NCI-H748 treated with DMSO at 0.1 percent for 48 hours (cell line): ENCODE results near the gene KIRREL3.

ENCODE experiments used
- DNase-seq: peaks from one replicate; lab custom pipeline; 2025; lab: John Stamatoyannopoulos, UW

KIRREL3 gene

DNA sequence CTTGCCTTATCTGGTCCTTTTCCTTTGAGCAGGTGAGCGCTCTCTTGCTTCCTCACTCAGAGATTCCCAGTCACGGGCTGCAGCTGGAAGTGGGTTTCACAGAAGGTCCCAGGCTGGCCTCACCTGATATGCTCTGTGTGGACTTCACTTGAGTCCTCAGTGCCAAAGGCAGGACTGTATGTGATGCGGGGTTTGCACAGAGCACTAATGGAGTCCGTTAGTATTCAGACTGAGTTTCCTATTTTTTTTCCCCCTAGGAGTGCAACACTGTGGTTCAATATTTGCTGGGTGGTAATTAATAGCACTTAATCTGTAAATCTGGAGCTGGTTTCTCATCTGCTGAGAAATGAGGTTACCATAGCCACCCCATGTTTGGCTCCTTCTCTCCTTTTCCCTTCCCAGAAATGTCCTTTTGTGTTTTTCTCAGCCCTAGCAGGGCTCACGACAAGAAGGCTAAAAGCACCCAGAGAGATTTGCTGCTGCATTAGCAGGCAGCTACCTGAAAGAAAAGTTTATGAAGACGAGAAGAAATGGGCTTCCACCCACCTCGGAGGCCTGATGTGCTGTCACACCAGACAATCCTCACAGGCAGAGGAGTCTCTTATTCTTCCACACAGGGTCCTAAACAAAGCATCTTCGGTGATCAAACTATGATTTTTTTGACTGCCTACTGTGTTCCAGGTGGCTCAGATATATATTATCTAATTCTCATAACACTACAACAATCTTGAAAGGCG lies 262.1 kb downstream of the KIRREL3 start:
- DNase-seq: no peak

DNA sequence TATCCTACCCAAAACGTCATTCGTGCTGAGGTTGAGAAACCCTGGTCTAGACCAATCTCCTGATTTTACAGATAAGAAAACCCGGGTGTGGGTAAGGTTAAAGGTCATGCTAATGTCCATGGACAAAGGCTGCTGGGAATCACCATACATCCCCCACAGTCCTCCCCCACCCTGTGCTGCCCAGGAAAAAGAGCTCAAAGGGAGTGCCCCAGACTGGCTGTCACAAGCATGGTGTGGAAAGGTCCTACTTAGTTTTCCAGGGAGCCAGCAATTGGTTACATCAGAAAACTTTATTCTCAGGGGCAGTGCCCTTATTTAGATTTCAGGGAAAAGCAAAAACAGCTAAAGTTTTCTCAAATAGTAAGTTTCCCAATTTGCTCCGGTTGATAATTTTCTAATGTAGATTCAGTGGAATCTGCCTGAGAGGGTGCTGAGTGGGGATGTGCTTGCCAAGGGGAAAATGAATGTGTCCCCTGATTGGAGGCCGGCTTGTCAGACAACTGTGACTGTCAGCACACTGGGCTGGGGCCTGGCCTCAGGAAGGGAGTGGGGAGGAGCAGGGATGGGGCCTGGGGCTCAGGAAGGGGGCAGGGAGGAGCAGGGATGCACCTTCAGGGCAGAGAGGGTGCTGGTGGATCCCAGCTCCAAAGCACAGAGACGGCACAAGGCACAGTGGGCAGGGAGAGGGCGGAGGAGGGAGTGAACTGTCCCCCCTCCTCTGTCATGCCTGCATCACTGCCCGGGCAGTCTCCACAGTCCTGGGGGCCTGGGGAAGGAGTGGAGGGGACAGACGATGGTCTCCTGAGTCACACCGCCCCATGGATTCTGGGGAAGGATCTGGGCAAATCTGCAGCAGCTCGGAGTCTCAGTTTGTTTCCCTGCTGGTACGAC lies 263.6 kb downstream of the KIRREL3 start:
- no peak for DNase-seq

DNA sequence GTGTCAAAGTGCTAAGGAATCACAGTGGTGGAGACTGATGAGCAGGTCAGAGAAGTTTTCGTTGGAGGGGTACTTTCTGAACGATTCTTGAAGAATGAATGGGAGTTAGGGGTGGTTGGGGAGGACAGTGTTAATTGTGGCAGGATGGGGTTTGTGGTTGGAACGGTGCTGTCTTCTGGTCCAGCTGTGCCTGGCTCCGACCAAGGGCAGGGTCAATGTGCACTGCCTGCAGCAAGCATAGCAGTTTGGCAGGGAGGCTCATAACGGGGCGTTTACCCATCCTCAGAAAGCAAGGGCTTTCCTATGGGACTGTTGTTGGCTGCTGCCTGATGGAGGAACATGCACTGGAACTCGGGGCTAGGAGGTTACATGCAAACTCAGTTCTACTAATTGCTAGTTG lies 265.8 kb downstream of the KIRREL3 start:
- DNase-seq: no peak

DNA sequence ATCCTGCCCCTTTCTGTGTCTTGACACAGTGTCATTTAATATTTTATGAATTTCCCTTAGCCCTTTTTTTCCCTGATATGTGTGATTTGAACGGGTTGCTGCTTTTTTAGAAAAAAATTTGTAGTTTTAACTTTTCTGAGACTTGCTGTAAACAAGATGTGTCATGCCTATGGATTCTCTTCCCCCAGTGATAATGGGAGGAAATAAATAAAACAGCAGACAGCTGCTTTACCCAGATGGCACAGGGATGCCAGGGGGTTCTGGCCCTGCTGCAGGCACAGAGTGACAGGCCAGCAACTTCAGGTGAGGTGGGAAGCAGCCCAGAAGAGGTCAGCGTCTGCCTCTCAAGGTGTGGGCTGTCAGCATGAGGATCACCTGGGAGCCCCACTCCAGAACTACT lies 266.9 kb downstream of the KIRREL3 start:
- no peak for DNase-seq

DNA sequence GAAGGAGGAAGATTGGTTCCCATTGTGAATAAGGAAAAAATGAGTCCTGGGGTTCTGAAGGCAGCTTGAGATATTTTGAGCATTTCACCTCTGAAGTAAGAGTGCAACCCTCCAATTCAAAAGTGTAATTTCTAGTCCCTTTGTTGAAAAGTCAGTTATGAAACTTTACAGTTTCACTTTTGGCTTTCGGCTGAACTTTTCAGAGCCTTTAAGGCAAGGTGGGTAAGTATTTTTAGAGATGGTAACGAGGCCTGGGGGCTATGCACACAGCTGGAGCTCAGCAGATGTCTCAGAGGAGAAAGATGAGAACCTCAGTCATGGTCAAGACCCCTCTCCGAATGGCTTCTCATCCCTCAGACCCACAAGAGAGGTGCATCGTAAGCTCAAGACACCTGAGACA lies 267.6 kb downstream of the KIRREL3 start:
- no peak for DNase-seq

DNA sequence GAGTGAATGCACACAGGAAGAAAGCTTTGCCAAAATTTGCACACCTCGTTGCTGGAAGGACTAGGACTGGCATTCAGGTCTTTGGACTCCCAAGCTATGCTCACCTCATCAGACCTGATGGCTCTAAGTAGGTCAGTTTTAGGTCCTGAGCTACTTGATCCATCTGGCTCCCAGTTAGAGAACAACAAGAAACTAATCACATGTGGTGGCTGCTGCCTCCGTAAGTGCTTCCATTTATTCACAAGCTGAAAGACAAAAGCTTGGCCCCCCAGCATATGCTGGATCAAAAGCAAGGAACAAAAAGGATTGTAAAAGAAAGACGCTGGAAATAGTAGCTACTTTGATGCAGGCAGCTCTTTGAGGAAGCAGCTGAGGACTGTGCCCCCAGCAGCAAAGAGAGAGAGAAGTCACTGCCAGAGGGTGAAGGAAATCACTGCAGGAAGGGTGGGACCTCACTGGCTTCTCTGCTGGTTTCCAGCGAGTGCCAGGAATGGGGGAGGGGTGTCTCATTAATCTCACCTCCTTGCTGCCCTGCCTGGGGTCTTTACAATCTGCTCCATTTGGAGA lies 268.9 kb downstream of the KIRREL3 start:
- DNase-seq: no peak

DNA sequence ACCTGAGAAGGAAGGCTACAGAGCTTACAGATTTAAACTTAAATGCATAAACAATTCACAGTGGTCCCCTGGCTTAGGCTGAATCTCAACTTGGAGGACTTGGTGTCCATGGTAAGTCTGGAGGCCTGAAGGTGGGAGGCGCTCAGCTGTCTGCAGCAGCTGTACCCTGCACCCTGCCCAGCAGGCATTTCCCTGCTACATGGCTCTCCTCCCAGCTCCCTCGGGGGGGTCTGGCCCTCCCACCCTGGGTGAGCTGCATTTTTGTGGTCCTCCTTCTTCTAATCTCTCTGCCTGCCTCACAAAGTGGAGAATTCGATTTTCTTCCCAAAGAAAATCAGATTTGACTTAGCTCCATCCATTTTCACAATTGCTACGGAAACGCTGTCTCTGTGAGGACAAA lies 273.2 kb downstream of the KIRREL3 start:
- no peak for DNase-seq

DNA sequence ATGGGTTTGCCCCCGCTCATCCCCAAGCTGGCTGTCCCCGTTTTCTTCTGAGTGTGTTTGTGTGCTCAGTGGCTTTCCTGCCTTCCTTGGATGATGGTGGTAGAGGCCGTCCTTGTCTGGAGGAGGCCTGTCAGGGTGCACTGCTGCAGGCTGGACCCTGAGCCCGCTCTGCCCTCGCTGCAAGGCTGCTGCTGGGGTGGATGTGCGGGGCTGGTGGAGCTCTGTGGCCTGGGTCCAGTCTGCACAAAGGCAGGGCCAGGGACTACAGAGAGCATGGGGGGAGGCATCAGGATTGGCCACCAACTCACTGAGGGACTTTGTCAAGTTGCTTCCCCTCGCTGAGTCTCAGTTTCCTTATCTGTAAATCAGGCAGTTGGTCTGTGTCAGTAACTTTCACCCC lies 275.0 kb downstream of the KIRREL3 start:
- no peak for DNase-seq

DNA sequence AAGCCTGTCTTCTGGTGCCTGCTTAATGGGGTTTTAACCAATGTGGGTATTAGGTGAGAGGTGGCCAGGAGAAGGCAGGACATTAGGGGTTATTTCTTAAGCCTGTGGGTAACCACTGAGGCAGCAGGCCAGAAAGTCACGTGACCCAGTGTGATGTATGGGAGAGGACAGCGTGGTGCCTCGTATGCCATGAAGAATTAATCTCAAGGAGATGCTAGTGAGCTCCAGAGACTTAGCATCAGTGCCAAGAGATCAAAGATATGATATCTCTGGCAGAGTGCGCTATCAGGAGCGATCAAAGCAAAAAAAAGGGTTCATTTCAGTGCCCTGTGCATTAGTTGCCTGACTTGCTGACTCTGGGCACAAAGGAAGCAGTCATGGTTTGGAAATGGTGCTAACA lies 275.5 kb downstream of the KIRREL3 start:
- DNase-seq: no peak

DNA sequence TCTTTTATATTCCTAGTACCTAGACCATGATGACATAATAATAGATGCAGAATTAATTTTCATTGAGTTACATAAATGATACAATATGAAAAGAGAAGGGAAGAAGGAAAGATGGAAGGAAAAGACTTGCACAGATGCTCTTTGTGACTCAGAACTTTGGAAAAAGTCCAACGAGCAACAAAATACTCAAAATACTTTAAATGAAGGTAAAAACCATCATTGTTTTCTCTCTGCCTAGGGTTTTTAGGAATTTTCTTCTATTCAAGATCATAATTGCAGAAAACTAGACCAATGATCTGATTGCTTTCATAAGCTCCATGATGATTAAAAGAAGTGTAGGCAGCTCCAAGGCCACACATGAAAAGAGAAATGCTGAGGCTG lies 276.9 kb downstream of the KIRREL3 start:
- DNase-seq: no peak

DNA sequence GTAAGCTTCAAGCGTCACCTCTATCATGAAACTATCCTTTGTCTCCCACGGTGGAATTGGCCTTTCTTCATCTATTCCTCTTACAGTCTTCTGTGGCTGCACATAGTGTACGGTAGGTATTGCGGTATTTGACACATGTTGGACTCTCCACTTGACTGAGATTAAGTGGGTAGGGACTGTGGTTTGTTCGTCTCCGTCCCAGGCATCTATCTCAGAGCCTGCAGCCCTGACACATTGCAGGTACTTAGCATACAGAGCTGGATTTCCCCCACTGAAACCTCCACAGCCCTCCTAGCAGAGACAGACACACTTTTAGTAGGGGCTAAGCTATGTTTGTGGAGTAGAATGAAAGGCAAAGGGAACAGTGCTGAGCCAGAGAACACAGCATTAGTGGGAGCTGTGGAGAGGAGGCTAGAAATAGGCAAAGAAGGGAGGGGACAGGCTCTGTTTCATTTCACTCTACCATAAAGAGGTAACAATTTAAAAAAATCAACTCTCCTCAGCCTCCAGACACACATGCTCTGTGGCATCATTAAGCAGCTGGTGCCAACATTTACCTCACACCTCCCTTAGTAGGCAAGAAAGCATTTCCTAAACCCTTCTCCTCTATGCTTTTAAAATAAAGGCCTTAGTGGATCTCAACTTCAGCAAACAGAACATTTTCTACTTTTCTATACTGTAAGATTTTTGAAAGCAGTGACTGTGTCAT lies 277.5 kb downstream of the KIRREL3 start:
- no peak for DNase-seq

DNA sequence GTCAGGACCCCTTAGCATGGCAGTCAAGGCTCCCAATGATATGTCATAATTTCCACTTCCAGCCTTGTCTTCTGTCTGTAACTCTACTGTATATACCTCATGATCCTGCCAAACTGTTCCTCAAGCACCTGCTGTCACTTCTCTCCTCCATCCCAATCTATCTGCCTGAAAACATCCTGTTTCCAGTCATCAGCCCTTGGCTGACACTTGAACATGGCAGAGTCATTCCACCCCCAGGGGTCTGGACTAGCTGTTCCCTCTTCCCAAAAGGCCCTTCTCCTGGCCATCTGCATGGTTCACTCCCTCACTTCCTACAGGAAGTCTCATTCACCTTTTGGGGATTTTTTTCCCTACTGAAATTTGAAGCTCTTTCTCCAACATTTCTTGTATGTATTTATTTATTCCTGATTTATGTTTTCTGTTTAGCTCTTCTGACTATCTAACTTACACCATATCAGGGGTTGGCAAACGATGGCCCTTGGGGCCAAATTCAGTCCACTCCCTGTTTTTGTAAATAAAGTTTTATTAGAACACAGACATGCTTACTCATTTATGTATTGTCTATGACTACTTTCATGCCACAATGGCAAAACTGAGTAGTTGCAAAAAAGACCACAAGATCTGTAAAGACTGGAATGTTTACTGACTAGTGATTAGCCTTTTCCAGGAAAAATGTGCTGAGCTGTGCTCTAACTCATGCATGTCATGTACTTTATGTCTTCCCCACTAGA lies 278.4 kb downstream of the KIRREL3 start:
- no peak for DNase-seq

DNA sequence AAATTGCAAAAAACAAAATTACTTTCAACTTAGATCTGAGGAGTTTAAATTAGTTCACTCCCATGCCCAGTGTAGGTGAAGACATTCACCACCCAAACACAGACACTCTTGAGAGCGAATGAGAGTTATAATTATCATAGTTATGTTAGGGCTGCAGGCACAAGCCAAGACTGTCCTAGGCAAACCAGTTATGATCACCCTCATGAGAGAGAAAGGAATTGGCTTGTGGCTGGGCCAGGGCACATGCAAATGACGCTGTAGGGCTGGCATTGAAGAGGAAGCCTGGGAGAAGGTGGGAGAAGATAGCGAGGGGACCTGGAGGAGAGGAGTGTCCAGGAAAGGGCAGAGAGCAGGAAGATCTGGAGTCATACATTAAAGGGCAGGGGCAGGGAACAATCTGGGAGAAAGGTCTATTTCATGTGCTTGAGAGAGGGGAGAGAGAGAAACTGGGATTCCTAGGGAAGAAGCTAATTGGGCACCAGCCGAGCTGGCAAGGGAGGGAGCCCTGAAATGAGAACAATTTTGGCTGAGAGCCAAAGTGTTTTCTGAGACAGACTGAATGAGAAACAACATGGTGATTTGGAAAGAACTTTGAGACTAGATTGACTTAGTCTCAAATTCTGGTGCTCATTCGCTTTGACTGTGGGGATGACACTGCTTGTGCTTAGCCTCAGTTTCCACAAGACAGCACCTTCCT lies 279.9 kb downstream of the KIRREL3 start:
- DNase-seq: no peak

DNA sequence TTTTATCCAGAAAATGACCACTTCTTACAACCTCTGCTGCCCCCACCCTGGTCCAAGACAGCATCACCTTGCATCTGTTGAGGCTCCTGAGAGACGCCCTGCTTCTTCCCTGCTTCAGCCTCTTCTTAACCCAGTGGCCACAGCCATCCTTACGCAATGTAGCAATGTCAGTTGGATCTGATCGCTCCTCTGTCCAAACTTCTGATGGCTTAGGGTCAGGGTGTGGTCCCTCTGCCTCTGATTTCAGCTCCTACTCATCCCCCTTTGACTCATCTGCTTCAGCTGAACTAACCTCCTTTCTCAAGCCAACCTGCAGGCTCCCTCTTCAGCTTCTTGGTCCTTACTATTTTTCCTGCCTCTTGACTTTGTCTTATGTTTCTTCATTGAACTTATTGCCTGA lies 280.8 kb downstream of the KIRREL3 start:
- DNase-seq: no peak

DNA sequence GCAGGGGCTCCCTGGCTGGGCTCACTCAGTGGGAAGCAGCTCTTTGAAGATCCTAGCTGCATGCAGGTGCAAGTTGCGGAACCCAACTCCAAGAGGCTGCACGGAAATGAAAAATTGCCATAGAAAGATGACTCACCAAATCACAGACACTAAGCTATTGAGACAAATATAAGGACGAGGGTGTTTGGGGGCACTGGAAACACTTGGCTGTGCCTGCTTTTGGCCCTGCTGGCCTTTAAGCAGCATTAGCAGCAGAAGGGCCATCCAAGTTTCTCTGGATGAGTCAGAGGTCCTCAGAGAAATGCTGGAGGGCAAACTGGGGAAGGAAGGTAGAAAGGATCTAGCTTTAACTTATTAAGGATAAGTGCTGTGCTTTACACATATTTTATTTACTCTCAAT lies 282.3 kb downstream of the KIRREL3 start:
- no peak for DNase-seq

DNA sequence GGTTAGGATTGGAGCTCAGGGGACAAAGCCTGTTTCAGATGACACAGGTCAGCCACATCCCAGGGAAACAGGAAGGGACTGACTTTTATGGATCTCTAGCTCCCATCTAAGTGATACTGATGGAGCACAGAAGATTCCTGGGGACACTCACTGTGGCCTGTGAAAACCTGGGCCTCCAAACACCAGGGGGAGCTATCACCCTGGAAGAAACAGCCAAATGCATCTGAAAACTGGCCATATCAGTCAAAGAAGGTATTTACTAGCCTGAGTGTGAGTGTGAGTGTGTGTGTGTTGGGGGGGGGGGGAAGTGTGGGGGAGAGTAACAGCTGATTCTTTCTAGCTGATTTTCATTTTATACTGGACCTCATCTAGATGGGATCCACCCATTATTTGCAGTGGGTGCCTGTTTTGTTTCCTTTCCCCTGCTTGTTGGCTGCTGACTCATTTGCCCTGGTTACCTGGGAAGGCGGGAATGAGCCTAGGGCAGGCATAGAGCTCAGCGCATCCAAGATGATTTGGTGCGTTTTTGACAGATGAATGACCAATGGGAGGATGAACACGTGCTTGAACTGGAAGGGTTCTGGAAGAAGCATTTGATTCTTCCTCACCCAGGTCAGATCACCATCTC lies 284.0 kb downstream of the KIRREL3 start:
- peak; percentile 41 for DNase-seq

DNA sequence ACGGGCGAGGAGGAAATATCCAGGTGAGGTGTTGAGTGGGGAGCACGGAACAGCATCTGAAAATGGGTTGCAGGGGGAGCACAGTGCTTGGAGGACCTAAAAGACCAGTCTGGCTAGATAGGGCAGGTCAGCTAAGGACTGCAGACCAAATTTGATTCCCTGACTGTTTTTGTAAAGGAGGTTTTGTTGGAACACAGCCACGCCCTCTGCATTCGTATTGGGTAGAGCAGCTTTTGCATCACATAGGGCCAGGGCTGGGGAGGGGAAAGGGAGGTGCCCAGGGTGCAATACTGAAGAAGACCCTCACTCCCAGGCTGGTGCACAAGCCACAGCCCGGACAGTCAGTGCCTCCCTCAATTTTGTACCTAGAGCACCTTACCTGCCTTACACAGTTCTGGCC lies 286.8 kb downstream of the KIRREL3 start:
- DNase-seq: no peak

DNA sequence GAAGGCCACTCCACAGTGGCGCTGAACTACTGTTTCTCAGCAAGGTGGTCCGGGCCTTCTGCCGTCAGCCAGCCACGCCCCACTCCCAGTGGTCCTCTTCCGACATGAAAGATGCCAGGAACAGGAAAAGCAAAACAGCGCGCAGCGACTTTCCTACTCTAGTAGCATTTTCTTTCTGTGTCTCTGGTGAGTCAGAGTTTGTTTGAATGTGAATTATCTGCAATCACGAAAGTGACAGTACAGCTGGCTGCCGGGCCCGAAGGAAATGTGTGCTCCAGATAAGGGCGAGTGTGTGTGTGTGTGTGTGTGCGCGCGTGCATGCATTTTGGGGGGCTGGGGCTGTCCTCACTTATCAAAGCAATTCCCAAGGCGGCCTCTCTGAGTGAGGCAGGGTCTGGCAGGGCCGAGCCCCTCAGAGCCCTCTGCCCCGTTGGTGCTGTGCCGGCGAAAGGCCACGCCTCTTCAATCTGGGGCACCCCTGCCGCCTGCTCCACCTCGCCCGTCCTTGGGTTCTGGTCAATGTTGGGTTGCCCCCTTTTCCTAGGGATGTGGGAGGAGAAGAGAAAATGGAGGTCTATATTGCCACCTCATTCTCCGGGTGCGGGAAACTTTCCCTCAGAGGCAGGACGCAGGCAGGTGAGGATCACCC lies 288.5 kb downstream of the KIRREL3 start:
- no peak for DNase-seq

DNA sequence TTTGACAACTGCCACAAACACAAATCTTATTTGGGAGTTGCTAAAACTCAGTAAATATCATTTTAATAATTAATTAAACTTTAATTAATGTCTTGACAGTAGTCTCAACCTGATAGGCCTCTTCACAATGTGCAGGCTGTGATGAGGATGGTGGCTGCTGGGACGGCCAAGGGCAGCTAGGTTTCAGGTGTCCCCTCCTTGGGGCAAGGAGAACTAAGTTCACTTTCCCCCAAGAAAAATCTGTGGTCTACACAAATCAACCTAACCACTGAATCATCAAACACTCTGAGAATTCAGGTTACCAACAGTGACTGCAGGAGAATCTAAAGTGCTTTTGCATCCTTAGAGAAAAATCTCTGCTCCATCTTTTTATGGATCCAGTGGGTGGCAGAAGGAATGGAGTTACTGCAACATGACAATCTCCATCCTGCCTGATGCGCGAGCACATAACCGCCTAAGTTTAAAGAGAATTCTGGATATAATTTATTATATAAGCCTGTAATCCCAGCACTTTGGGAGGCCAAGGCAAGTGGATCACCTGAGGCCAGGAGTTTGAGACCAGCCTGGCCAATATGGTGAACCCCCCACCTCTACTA lies 289.7 kb downstream of the KIRREL3 start:
- DNase-seq: no peak

DNA sequence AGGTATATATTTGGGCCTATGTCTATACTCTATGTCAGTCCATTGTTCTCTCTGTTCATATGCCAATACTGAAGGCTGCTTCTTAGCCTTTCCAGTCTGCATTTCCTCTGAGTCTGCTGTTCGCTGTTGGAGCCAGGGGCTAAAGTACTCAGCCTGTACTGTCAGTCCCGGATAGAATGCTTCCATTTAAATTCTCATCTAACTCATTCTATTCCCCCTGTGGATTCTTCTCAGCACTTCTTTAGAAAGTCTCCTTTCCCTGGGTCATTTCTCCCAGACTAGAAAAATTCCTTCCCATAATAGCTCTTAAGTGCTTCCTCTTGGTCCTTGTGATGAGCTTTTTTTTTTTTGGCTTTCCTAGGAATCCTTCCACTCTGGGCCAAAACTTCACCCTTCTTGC lies 293.1 kb downstream of the KIRREL3 start:
- DNase-seq: no peak
